ENCODE results near the gene TUBB2A. TPM values are rescaled to one million over a fixed set of nuclear protein-coding genes. Genes with fewer than 3 reads are reported as not detected.

Gene TUBB2A
- total and polyA plus RNA-seq, 8 donors: 14.8 to 42.5 (median 24.9) TPM

GRCh38 chr6:3124667-3125066 lies 32.7 kb downstream of the TUBB2A start:
- Histone ChIP-seq H3K4me1 (peaks cover 0 to 8% of the 10 kb centered on the region in 2 donors), H3K27ac (no peak overlapping the region), H3K4me3 (no peak overlapping the region), H3K36me3 (peaks cover 0 to 3% of the 10 kb centered on the region in 2 donors), H3K27me3 (no peaks in the 10 kb centered on the region), H3K9me3 (no peaks in the 10 kb centered on the region)
- intact Hi-C loops (cut with DNase I): no loop called here
- ATAC-seq (no peak), DNase-seq (no peak)
- TF ChIP-seq, protein P1, sequence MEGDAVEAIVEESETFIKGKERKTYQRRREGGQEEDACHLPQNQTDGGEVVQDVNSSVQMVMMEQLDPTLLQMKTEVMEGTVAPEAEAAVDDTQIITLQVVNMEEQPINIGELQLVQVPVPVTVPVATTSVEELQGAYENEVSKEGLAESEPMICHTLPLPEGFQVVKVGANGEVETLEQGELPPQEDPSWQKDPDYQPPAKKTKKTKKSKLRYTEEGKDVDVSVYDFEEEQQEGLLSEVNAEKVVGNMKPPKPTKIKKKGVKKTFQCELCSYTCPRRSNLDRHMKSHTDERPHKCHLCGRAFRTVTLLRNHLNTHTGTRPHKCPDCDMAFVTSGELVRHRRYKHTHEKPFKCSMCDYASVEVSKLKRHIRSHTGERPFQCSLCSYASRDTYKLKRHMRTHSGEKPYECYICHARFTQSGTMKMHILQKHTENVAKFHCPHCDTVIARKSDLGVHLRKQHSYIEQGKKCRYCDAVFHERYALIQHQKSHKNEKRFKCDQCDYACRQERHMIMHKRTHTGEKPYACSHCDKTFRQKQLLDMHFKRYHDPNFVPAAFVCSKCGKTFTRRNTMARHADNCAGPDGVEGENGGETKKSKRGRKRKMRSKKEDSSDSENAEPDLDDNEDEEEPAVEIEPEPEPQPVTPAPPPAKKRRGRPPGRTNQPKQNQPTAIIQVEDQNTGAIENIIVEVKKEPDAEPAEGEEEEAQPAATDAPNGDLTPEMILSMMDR (IDR thresholded peaks at IDR 0.05): no peak

DNA sequence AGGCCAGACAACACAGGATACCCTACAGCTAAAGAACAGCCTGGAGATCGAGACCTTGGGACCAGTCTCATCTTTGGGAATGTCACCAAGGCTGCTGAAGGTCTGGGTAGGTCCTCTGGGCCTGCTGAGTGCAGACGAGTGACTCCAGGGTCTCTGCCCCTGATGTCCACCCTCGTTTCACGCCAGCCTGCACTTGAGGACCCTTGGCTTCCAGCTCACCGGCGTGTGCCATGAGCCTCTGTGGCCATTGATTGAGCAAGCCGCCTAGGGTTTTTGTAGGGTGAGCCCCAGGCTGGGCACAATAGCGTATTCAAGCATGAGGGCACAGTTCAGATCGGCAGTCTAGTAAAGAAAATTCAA lies 34.5 kb downstream of the TUBB2A start:
- Histone ChIP-seq H3K27me3 (no peaks in the 10 kb centered on the region), H3K27ac (no peak overlapping the region), H3K36me3 (no peaks in the 10 kb centered on the region), H3K4me3 (no peak overlapping the region), H3K9me3 (no peaks in the 10 kb centered on the region), H3K4me1 (peaks cover 0 to 18% of the 10 kb centered on the region in 2 donors)
- ATAC-seq (no peak), DNase-seq (no peak)
- intact Hi-C loops (cut with DNase I): no loop called here
- TF ChIP-seq, protein P1 (IDR thresholded peaks at IDR 0.05): no peak

DNA sequence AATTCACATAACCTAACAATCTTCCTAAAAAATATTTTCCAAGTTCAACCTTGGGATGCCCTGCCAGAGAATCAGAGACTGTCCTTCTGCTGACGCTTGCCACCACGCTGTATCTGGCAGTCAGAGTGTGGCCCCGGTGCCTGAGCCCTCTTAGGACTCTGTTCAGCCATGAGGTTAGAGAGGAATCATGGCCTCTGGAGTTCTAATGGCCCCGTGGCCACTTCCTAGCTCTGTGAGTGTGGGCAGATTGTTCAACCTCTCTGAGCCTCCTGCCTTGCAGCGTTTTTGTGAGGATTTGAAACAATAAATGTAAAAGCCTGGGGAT lies 36.6 kb downstream of the TUBB2A start:
- H3K4me3 ChIP-seq: no peak overlapping the region
- no peak overlapping the region for H3K27ac ChIP-seq
- no peaks in the 10 kb centered on the region for H3K9me3 ChIP-seq
- intact Hi-C loops (cut with DNase I): no loop called here
- peaks cover 0 to 17% of the 10 kb centered on the region in 2 donors for H3K4me1 ChIP-seq
- no peak for DNase-seq
- H3K27me3 ChIP-seq: no peaks in the 10 kb centered on the region
- TF ChIP-seq, protein P1 (IDR thresholded peaks at IDR 0.05): no peak
- H3K36me3 ChIP-seq: no peaks in the 10 kb centered on the region
- no peak for ATAC-seq

DNA sequence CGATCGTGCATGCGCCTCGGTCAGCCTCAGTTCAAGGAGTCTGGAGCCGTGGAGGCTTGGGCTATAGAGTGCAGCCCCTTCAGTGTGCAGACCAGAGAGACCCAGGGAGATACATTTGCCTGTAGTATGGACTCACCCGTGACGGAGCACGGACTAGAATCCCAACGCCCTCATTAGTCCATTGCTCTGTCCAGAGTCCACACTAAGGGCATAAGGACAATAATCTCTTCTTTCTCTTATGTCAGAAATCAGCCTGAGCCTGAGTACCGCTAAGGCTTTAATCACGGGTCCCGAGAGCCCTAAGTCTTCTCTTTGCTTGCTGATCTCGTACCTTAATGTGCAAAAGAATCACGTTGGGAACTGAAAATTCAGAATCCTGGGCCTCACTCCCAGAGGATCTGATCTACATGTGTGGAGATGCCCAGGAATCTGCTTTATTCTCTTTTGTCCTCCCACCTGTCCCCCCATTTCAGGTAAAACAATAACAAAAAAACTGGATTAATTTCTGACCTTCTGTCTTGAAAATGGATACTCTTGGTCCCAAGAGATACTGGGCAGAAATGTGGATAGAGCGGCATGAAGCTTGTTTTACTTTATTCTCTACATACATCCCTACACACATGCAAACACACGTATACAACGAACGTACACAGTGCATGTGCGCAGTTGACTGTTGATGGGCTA lies 38.2 kb downstream of the TUBB2A start:
- Histone ChIP-seq H3K4me1 (peaks cover 0 to 17% of the 10 kb centered on the region in 2 donors), H3K36me3 (peaks cover 3 to 13% of the 10 kb centered on the region in 2 donors), H3K4me3 (peak overlapping the region; percentile 85 to 92), H3K27me3 (no peaks in the 10 kb centered on the region), H3K27ac (peak overlapping the region; percentile 84 to 90), H3K9me3 (no peaks in the 10 kb centered on the region)
- intact Hi-C loops (cut with DNase I): no loop called here
- ATAC-seq: peak; percentile 24
- DNase-seq: no peak
- TF ChIP-seq, protein P1 (IDR thresholded peaks at IDR 0.05): no peak

- H3K4me3 ChIP-seq: peak within 1 kb of the TSS; percentile 85 to 92
- peak within 1 kb of the TSS; percentile 84 to 90 for H3K27ac ChIP-seq
- TF ChIP-seq, protein P1 (IDR thresholded peaks at IDR 0.05): no peak
- intact Hi-C loops (cut with DNase I): no loop called here
- no peaks in the 10 kb centered on the region for H3K27me3 ChIP-seq
- peaks cover 0 to 17% of the 10 kb centered on the region in 2 donors for H3K4me1 ChIP-seq
- no peaks in the 10 kb centered on the region for H3K9me3 ChIP-seq
- peaks cover 6 to 20% of the 10 kb centered on the region in 2 donors for H3K36me3 ChIP-seq
- DNase-seq: peak; percentile 97 to 100 (median 98)
- peak; percentile 99 for ATAC-seq
Observed at GRCh38 chr6:3118353-3119039, 38.8 kb downstream of the TUBB2A start, which contains the start of gene BPHL. BPHL (plus strand) TSS chr6:3118711; CDS start chr6:3118741, 30 bp downstream.
